ENCODE measurements around the gene CALHM5. TPM values are rescaled to one million over a fixed set of nuclear protein-coding genes. Genes with fewer than 3 reads are reported as not detected.
A peak's percentile ranks its signal among the peaks of the same experiment; 100 is the strongest.

The CALHM5 gene
- total RNA-seq, 4 donors from 2014 or later, result 0.48 to 6.0 (median 1.4) TPM

- ATAC-seq (ENCODE audit: low FRiP score), result no peak
- no peak for TF ChIP-seq CTCF (IDR thresholded peaks at IDR 0.05)
- no peak for DNase-seq (ENCODE audit: low spot score)
These were observed 19.0 kb downstream of the CALHM5 start for GRCh38 chr6:116530436-116530835.

GRCh38 chr6:116531675-116532570 lies 20.5 kb downstream of the CALHM5 start:
- ATAC-seq (ENCODE audit: low FRiP score), result peak; percentile 87
- peak in 1 of 3 donors; percentile 20 for TF ChIP-seq CTCF (IDR thresholded peaks at IDR 0.05)
- peak; percentile 50 for DNase-seq (ENCODE audit: low spot score)

- no peak for TF ChIP-seq CTCF (IDR thresholded peaks at IDR 0.05)
- ATAC-seq (ENCODE audit: low FRiP score) (no peak), DNase-seq (ENCODE audit: low spot score) (no peak)
These were observed 22.0 kb downstream of the CALHM5 start for GRCh38 chr6:116533233-116533957.

- ATAC-seq (ENCODE audit: low FRiP score), result no peak
- no peak for TF ChIP-seq CTCF (IDR thresholded peaks at IDR 0.05)
These were observed 23.7 kb downstream of the CALHM5 start for GRCh38 chr6:116535109-116535508.

GRCh38 chr6:116536216-116536621 lies 24.8 kb downstream of the CALHM5 start:
- TF ChIP-seq CTCF (IDR thresholded peaks at IDR 0.05), result no peak
- ATAC-seq (ENCODE audit: low FRiP score) (peak; percentile 70), DNase-seq (ENCODE audit: low spot score) (no peak)

More at GRCh38 chr6:116535109-116535508, 23.7 kb downstream of the CALHM5 start:
- DNase-seq (ENCODE audit: low spot score), result no peak

- ATAC-seq (ENCODE audit: low FRiP score), result no peak
- DNase-seq (ENCODE audit: low spot score), result no peak
- no peak for TF ChIP-seq CTCF (IDR thresholded peaks at IDR 0.05)
These were observed 31.0 kb downstream of the CALHM5 start for GRCh38 chr6:116542426-116542825.
